ENCODE results near the gene ACTL6B. TPM values are rescaled to one million over a fixed set of nuclear protein-coding genes. Genes with fewer than 3 reads are reported as not detected.
A peak's percentile ranks its signal among the peaks of the same experiment; 100 is the strongest.

Gene ACTL6B
- total and polyA plus RNA-seq, 9 of the 15 experiments (the other 6 are each of a cell fraction or from before 2014, with no cell fraction given) = not detected

- no peak for TF ChIP-seq MGA (IDR thresholded peaks at IDR 0.05)
- TF ChIP-seq EP400 (IDR thresholded peaks at IDR 0.05) = peak; percentile 77
- peak; percentile 42; the same call in 1 of the 2 replicates for TF ChIP-seq FOSL1 (tag; conservative IDR thresholded peaks at IDR 0.05)
- TF ChIP-seq HOMEZ (CRISPR knock-in tag; IDR thresholded peaks at IDR 0.05) = no peak
- peak; percentile 72 for TF ChIP-seq CXXC5 (CRISPR knock-in tag; IDR thresholded peaks at IDR 0.05)
- TF ChIP-seq NFRKB (IDR thresholded peaks at IDR 0.05; ENCODE audit: low read depth) = no peak; the same call in 1 of the 2 replicates
- peak; percentile 25; the same call in 1 of the 2 replicates for TF ChIP-seq TRIM28 (IDR thresholded peaks at IDR 0.05)
- TF ChIP-seq KHSRP (IDR thresholded peaks at IDR 0.05) = peak; percentile 54; the same call in 1 of the 2 replicates
- TF ChIP-seq ZBTB17 (CRISPR knock-in tag; IDR thresholded peaks at IDR 0.05) = peak; percentile 46
- no peak for TF ChIP-seq ZNF507 (tag; conservative IDR thresholded peaks at IDR 0.05)
- TF ChIP-seq ZNF518B (CRISPR knock-in tag; IDR thresholded peaks at IDR 0.05) = no peak
- TF ChIP-seq HMG20A (CRISPR knock-in tag; conservative IDR thresholded peaks at IDR 0.05) = no peak
- TF ChIP-seq POLR2B (IDR thresholded peaks at IDR 0.05; ENCODE audit: low read depth, partially characterized antibody) = no peak
These were observed 14.8 kb downstream of the ACTL6B start, which contains the start of gene TFR2 (continued) for GRCh38 chr7:100641463-100641859.

Measured in K562 (cell line).